Fibroblast of gingiva (primary cell): ENCODE results near the gene INSRR.

ENCODE experiments used
- DNase-seq: peaks from one replicate; pipeline ENCODE4 v3.0.0-alpha.2; 2011; ENCODE audit warnings: low read depth

Gene INSRR

DNA sequence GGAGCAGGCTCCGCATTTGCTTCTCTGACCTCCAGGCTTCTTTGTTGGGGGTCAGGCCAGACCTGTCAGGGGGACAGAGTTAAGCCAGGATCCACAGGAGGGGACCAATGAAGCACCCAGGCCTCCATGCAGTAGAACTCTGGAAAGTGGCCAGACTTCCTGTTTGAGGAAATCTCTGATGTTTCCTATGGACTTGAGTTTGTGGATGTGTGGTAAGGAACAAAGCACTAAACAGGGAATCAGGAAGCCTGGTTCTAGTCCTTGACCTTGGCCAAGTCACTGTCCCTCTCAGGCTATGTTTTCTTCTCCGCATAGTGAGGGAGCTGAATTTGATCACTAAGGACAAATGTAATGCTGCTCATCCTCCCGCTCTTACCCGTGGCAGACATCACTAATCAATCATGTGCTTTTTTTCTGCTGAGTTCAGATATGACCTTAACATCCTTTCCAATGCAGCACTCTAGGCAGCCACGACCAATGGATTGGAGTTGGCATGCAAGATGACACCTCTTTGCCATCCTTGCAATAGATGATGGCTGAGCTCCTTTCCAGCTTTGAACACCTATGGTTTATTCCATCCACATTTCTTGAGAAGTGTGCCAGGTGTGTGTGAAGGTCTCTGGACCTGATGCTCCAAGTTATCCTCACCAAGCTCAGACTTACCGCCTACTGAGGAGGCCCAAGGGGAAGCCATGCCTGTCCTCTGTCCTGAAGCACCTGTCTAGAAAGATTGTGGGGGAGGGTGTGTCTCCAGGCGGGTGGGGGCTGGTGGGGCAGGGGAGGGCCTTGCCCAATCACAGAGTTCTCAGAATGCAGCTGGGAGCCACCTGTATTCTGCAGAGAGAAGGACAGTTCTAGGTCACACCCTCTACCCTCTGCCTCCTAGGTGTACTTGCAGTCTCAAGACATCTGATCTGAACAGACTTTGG lies 52.1 kb downstream of the INSRR start:
- DNase-seq: no peak

- DNase-seq: peak; percentile 87
These were observed 53.0 kb downstream of the INSRR start for GRCh38 chr1:156805766-156806511.

DNA sequence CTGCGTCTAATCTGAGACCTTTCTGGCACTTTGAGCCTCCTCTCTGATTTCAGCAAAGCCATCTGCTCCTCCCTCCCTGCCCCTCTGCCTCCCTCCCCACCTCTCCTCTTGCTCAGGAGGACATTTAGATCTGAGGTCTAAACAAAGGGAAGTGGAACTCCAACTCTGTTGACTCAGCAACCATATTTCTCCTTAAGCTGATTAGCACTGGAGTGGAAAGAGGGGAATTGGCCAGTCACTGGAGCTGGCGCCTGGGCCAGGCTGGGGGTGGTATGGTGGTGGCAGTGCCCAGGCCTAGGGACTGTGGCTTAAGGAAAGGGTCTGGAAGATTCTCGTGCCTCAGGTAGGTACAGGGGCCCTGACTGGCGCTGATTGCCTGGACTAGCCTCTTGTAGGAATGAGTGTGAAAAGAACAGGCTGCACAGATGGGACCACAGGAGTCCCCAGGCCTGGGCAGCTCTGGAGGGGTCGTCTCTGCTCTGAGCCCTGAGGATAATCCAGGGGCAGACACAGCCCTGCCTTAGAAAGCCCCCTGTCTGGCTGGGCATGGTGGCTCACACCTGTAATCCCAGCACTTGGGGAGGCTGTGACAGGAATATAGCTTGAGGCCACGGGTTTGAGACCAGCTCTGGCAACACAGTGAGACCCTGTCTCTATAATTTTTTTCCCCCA lies 54.2 kb downstream of the INSRR start:
- no peak for DNase-seq

GRCh38 chr1:156804026-156804425 lies 54.9 kb downstream of the INSRR start:
- no peak for DNase-seq

DNA sequence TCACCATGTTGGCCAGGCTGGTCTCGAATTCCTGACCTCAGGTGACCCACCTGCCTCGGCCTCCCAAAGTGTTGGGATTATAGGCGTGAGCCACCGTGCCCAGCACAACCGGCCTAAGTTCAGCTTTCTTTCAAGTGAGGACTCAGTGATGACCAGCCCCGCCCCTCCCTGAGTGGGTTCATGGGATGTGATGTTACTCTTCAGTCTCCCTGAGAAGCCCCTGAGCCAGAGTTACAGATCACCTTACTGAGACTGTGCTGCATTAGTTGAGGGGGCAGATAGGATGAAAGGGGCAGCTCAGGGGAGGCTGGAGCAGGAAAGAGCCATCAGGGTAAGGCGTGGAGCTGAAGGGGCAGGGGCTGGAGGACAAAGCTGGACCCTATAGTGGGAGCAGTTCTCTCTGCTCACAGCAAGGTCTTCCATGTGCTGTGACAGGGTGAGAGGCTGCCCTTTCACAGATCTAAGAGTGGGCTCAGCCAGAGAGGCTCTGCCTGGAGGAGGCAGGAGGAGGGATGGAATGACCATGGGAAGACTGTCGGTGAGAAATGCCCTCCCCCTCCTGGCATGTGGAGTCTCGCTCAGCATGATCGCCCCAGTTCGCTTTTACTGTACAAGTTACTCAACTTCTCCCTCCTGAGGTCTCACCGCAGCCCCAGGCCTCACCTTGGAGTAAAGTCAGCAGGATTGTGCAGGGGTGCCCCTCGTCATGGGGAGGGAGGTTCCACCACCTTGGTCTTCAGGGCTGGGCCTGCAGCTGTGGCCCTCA lies 55.6 kb downstream of the INSRR start:
- DNase-seq: no peak

GRCh38 chr1:156802421-156802935 lies 56.4 kb downstream of the INSRR start:
- DNase-seq: no peak

DNA sequence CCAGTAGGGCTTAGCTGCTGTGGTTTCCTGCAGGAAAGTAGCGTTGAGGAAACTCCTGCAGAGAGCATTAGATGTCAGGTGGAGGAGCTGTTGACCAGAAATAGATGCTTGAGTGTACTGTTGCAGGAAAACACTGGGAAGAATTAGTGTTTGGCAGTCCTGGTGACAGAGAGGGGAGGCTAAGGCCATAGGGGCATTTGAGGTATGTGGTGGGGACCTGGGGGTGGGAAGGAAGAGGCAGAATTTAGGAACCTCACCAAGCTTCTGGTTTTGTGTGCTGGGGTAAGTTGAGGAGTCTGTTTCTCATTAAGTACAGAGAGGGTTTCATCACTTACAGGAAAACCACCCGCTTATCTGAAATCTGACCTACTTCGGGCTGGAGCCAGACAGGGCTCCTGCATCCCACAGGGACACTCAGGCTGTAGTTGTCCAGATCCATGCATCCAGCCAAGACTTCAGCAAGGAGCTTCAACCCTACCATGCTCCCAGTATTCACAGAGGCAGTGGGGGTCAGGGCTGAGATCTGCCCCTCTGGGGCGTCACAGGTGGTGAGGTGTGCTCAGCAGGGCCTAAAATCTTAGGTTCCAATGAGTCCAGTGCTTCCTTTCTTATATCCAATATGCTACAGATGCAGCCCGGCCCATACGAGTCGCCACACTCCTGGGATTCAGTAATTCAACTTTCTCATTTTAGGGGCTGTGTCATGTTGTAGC lies 57.4 kb downstream of the INSRR start:
- peak; percentile 97 for DNase-seq

DNA sequence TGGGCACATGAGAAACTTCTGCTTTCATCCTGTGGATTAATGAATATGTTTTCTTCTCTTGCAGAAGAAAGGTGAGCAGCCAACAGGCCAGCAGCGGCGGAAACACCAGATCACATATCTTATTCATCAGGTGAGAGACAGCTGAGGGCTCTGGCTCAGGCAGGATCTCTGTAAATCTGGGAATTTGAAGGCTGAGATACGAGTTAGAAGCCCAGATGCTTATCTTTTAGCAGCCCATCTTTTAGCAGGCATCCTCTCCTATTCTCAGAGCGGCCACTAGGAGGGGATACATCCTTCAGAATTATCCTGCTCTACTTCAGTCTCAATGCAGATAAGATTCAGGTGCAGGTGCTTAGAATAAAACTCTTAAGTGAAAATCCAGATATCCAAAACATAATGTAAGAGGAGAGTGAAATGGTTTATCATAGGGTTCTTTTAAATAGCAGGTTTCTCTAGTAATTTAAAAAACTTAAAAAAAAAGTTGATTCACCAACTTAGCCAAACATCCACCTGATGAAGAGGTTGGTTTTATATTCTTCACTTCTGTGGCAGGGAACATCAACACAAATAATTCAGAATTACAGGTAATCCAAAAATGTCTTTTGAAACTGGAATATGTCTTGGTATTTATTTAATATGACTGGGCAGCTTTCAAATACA lies 61.6 kb downstream of the INSRR start:
- peak; percentile 34 for DNase-seq

DNA sequence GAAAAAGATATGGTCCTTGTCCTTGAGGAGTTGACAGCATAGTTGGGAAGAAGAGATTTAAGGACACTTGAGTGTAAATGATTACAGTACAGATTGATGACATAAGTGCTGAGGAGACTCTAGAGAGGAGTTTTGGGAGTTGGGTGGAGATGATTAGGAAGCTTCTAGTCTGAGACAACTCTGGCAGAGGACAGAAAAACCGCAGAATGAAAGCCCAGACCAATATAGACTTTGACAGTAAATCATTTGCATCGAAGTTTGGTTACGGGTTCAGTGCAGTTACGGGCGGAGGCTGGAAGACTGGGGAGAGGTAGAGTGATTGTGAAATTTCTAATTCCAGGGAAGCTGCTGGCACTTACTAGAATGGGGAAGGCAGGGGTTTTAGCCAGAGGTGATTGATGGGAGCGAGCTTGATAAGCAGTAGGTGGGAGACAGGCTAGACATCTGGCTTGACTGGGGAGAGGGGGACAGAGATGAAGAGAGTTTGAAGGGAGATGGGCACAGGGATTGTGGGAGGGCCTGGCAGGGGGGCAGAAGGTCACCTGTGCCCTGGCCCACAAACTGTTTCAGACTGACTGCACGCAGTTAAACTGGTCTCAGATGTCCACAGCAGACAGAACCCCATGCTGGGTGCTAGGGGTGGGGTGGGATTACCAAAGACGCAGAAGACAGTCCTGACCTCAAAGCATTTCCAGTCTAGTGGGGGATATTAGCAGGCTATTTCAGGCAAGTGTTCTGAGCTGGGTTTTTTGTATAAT lies 62.4 kb downstream of the INSRR start:
- DNase-seq: no peak

DNA sequence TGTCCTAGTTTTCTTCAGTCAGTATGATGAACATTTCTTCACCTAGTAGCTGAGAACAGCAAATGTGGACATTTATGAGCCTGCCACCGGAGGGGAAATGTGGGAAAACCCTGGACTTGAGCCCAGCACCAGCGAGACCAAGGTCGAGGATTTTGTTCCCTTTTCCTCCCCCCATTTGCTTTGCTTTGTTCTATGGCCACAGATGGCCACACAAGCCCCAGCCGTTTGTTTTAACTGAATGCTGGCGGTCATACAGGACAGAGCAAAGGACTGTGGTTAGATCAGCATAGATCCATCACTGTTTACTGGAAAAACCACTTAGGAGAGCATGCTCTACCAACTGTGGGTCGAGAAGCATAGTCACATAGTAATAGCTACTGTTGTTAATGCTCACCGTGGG lies 63.1 kb downstream of the INSRR start:
- no peak for DNase-seq

GRCh38 chr1:156795374-156795733 lies 63.6 kb downstream of the INSRR start:
- DNase-seq: no peak

- no peak for DNase-seq
These were observed 64.2 kb downstream of the INSRR start for GRCh38 chr1:156794506-156795373.
